GM08714 (cell line): ENCODE measurements around the gene AMOTL2.

Experiments
- H3K4me3 ChIP-seq: fragments of 200-500 bp; sonication (Bioruptor generic); 2 replicates; pipeline ENCODE4 v1.5.1; 2014; ENCODE audit warnings: mild to moderate bottlenecking, low read length, inconsistent platforms
- ZNF274 ChIP-seq: IDR thresholded peaks from 2 replicates; pipeline ENCODE4 v1.6.1; 2012; ENCODE audit warnings: mild to moderate bottlenecking, low read depth, low read length

Gene AMOTL2

GRCh38 chr3:134388788-134389485 lies 14.7 kb upstream of the AMOTL2 start:
- no peak overlapping the region for H3K4me3 ChIP-seq
- no peak for TF ChIP-seq ZNF274

GRCh38 chr3:134388292-134388691 lies 14.0 kb upstream of the AMOTL2 start:
- H3K4me3 ChIP-seq = no peak overlapping the region

GRCh38 chr3:134387293-134387692 lies 13.0 kb upstream of the AMOTL2 start:
- no peak overlapping the region for H3K4me3 ChIP-seq
- TF ChIP-seq ZNF274 = no peak

More at GRCh38 chr3:134388292-134388691, 14.0 kb upstream of the AMOTL2 start:
- no peak for TF ChIP-seq ZNF274

- no peak overlapping the region for H3K4me3 ChIP-seq
- TF ChIP-seq ZNF274 = no peak
These were observed 10.7 kb upstream of the AMOTL2 start for GRCh38 chr3:134384963-134385362.

GRCh38 chr3:134381831-134382442 lies 7.7 kb upstream of the AMOTL2 start:
- no peak overlapping the region for H3K4me3 ChIP-seq
- TF ChIP-seq ZNF274 = no peak

- no peak overlapping the region for H3K4me3 ChIP-seq
- TF ChIP-seq ZNF274 = no peak
These were observed 6.8 kb upstream of the AMOTL2 start for GRCh38 chr3:134381076-134381475.

GRCh38 chr3:134380249-134380648 lies 6.0 kb upstream of the AMOTL2 start:
- TF ChIP-seq ZNF274 = no peak
- H3K4me3 ChIP-seq = no peak overlapping the region

- no peak for TF ChIP-seq ZNF274
- no peak overlapping the region for H3K4me3 ChIP-seq
These were observed 4.6 kb upstream of the AMOTL2 start for GRCh38 chr3:134378818-134379217.

GRCh38 chr3:134378384-134378783 lies 4.1 kb upstream of the AMOTL2 start:
- H3K4me3 ChIP-seq = no peak overlapping the region
- TF ChIP-seq ZNF274 = no peak

- TF ChIP-seq ZNF274 = no peak
These were observed 3.6 kb upstream of the AMOTL2 start for GRCh38 chr3:134377896-134378295.

GRCh38 chr3:134376786-134377426 lies 2.7 kb upstream of the AMOTL2 start:
- H3K4me3 ChIP-seq = no peak overlapping the region
- TF ChIP-seq ZNF274 = no peak

More at GRCh38 chr3:134377896-134378295, 3.6 kb upstream of the AMOTL2 start:
- H3K4me3 ChIP-seq = no peak overlapping the region

- H3K4me3 ChIP-seq = no peak overlapping the region
- TF ChIP-seq ZNF274 = no peak
These were observed 2.1 kb upstream of the AMOTL2 start for GRCh38 chr3:134376385-134376765.

GRCh38 chr3:134375582-134376384 lies 1.5 kb upstream of the AMOTL2 start:
- no peak for TF ChIP-seq ZNF274
- H3K4me3 ChIP-seq = no peak overlapping the region
